Chondrocyte (in vitro differentiated cells): Measurements from ENCODE around the gene KRTAP10-5. TPM values are rescaled to one million over a fixed set of nuclear protein-coding genes. Genes with fewer than 3 reads are reported as not detected.

Experiments
- DNase-seq: peaks from one replicate; pipeline ENCODE4 v3.0.0; 2021; ENCODE audit warnings: mixed read lengths, low spot score
- H3K27ac Mint-ChIP-seq: one replicate; pipeline ENCODE4 v1.8.0; 2021; ENCODE audit warnings: mild to moderate bottlenecking, moderate library complexity, mixed read lengths; ENCODE audit not compliant: unreplicated experiment
- H3K27me3 Mint-ChIP-seq: 2 replicates; pipeline ENCODE4 v1.8.0; 2021; ENCODE audit warnings: low read depth, mixed read lengths
- H3K36me3 Mint-ChIP-seq: 2 replicates; pipeline ENCODE4 v1.8.0; 2021; ENCODE audit warnings: low read depth, mixed read lengths
- H3K4me1 Mint-ChIP-seq: 2 replicates; pipeline ENCODE4 v1.8.0; 2021; ENCODE audit warnings: low read depth, mild to moderate bottlenecking, mixed read lengths
- H3K4me3 Mint-ChIP-seq: one replicate; pipeline ENCODE4 v1.8.0; 2021; ENCODE audit warnings: mild to moderate bottlenecking, moderate library complexity, mixed read lengths; ENCODE audit not compliant: unreplicated experiment
- H3K9me3 Mint-ChIP-seq: 2 replicates; pipeline ENCODE4 v1.8.0; 2021; ENCODE audit warnings: low read depth, mixed read lengths
- CTCF ChIP-seq: fragments of 200-600 bp; sonication (generic); IDR thresholded peaks from 2 replicates; pipeline ENCODE4 v1.5.0; 2021; ENCODE audit warnings: antibody characterized with exemption, mild to moderate bottlenecking, moderate library complexity
- total RNA-seq: library from RNA; stranded (reverse); gene quantifications from 3 replicates; pipeline ENCODE4 v1.2.1, GENCODE V29; 2021

KRTAP10-5 gene
- total RNA-seq, 1 donor from 2014 or later, result not detected

- Mint-ChIP-seq H3K4me1 (no peaks in the 10 kb centered on the region), H3K27me3 (peaks cover 9% of the 10 kb centered on the region), H3K36me3 (peaks cover 8% of the 10 kb centered on the region), H3K27ac (no peak overlapping the region), H3K4me3 (no peak overlapping the region), H3K9me3 (peaks cover 37% of the 10 kb centered on the region)
- no peak for DNase-seq
- no peak for TF ChIP-seq CTCF
These were observed 45.4 kb upstream of the KRTAP10-5 start for GRCh38 chr21:44625756-44626155.

DNA sequence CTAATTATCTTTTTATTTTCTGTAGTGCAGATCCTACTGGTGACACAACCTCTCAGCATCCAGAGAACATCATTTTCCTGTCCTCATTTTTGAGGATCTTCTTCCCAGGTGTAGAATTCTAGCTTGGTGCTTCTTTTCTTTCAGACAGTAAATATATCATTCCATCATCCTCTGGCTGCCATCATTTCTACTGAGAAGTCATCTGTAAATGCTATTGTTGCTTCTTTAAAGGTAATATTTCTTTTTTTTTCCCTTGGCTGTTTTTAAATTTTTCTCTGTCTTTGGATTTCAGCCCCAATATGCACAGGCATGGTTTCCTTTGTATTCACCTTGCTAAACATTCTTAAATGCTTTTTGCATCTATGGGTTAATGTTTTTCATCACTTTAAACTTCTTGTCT lies 43.2 kb upstream of the KRTAP10-5 start:
- TF ChIP-seq CTCF, result no peak
- Mint-ChIP-seq H3K4me1 (no peaks in the 10 kb centered on the region), H3K36me3 (peaks cover 12% of the 10 kb centered on the region), H3K9me3 (peaks cover 47% of the 10 kb centered on the region), H3K27me3 (peaks cover 24% of the 10 kb centered on the region), H3K27ac (no peak overlapping the region), H3K4me3 (no peak overlapping the region)
- DNase-seq, result no peak

DNA sequence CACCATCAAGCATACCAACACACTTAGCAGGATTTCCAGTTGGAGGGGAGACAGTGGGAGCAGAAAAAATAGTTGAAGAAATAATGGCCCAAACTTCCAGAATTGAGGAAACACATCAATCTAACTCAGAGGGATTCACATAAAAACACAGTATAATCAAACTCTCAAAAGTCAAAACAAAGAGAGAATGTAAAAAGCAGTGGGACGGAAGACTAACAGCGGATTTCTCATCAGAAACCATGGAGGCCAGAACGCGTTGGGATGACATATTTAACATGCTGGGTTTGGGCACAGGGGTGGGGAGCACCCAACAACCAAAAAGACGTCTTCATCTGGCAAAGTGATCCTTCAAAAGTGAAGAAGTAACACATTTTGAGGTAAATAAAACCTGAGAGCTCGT lies 39.5 kb upstream of the KRTAP10-5 start:
- TF ChIP-seq CTCF, result no peak
- Mint-ChIP-seq H3K4me3 (no peak overlapping the region), H3K27me3 (peaks cover 45% of the 10 kb centered on the region), H3K36me3 (peaks cover 12% of the 10 kb centered on the region), H3K9me3 (peaks cover 45% of the 10 kb centered on the region), H3K27ac (no peak overlapping the region), H3K4me1 (no peaks in the 10 kb centered on the region)
- no peak for DNase-seq

- no peak overlapping the region for H3K27ac Mint-ChIP-seq
- peaks cover 53% of the 10 kb centered on the region for H3K27me3 Mint-ChIP-seq
- TF ChIP-seq CTCF, result no peak
- peaks cover 10% of the 10 kb centered on the region for H3K36me3 Mint-ChIP-seq
- peaks cover 35% of the 10 kb centered on the region for H3K9me3 Mint-ChIP-seq
- no peak overlapping the region for H3K4me3 Mint-ChIP-seq
- no peak for DNase-seq
- H3K4me1 Mint-ChIP-seq, result no peaks in the 10 kb centered on the region
These were observed 38.5 kb upstream of the KRTAP10-5 start for GRCh38 chr21:44618909-44619308.

DNA sequence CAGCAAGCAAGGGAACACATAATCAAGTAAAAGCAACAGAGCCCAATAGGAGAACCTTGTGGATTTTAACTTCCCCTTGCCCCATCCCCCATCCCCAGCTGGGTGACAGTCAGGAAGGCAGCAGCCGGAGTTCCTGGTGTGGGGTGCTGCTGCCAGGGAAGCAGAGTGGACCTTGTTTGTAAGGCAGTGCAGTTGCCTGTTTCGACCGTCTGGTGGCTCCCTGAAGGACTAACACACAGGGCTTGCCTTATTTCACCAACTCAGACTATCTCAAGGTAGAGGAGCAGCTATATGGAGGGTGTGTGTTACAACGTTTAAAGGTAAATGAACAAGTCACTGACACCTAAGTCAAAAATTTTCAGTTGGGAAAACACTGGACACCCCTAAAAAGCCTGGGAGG lies 38.1 kb upstream of the KRTAP10-5 start:
- TF ChIP-seq CTCF, result peak; percentile 54
- Mint-ChIP-seq H3K4me1 (no peaks in the 10 kb centered on the region), H3K27ac (no peak overlapping the region), H3K27me3 (peaks cover 55% of the 10 kb centered on the region), H3K4me3 (no peak overlapping the region), H3K9me3 (peaks cover 31% of the 10 kb centered on the region), H3K36me3 (peaks cover 9% of the 10 kb centered on the region)
- no peak for DNase-seq
